ENCODE results near the gene DENND1C.

Gene DENND1C

GRCh38 chr19:6421075-6422014 is 60.2 kb downstream of the DENND1C start:
- DNase-seq: no peak

- no peak for DNase-seq
These were observed 63.0 kb downstream of the DENND1C start for GRCh38 chr19:6418562-6418932.

GRCh38 chr19:6417713-6418561 is 63.6 kb downstream of the DENND1C start:
- no peak for DNase-seq

Data from activated CD8-positive, alpha-beta memory T cell treated with anti-CD3 and anti-CD28 coated beads, Interleukin-2, amount 50 U/mL, for 4 hours (primary cell).